Thoracic aorta (tissue), 2 donors: ENCODE data around the gene STAB2. TPM values are rescaled to one million over a fixed set of nuclear protein-coding genes. Genes with fewer than 3 reads are reported as not detected.
"Not testable (repeated sequence)": the region's sequence is repeated elsewhere in the genome, so short reads cannot be mapped to it uniquely, and the experiment has no call there.

Experiments
- ATAC-seq: fragments of 150-250 bp; one replicate; pipeline ENCODE4 v1.8.0; 2017; ENCODE audit warnings: low read depth; ENCODE audit not compliant: insufficient number of reproducible peaks, low FRiP score
- DNase-seq: peaks from one replicate; pipeline ENCODE4 v3.0.0-alpha.2; 2020; ENCODE audit warnings: low spot score
- H3K27ac ChIP-seq, 2 donors: fragments of 200-600 bp; sonication (generic); 1 replicate in 1 of 2; 2 replicates in 1 of 2; pipeline ENCODE4 v1.5.1; 2016; ENCODE audit warnings: mild to moderate bottlenecking in 2 of 2, moderate library complexity in 2 of 2
- H3K27me3 ChIP-seq: fragments of 200-600 bp; sonication (generic); replicated peaks from 2 replicates; pipeline ENCODE4 v1.6.0; 2016; ENCODE audit warnings: mild to moderate bottlenecking; ENCODE audit not compliant: insufficient read depth
- H3K36me3 ChIP-seq: fragments of 200-600 bp; sonication (generic); one replicate; pipeline ENCODE4 v1.5.1; 2016
- H3K4me1 ChIP-seq, 2 donors: fragments of 200-600 bp; sonication (generic); 1 replicate in 1 of 2; 2 replicates in 1 of 2; pipeline versions ENCODE4 v1.5.1 to v1.6.0; 2016; ENCODE audit warnings: low read depth in 2 of 2, mild to moderate bottlenecking in 1 of 2; ENCODE audit not compliant: control insufficient read depth in 1 of 2
- H3K4me3 ChIP-seq: fragments of 200-600 bp; sonication (generic); 2 replicates; pipeline ENCODE4 v1.5.1; 2016; ENCODE audit warnings: mild to moderate bottlenecking
- H3K9me3 ChIP-seq: fragments of 200-600 bp; sonication (generic); 2 replicates; pipeline ENCODE4 v1.5.1; 2016
- total RNA-seq, 2 donors: library from RNA; depleted of rRNA; stranded (reverse); fragments of >200 nt; gene quantifications; one replicate each; pipeline versions ENCODE4 v1.1.0 to v1.2.3, GENCODE V29; 2016
- TF ChIP-seq, protein P1 (sequence below): fragments of 200-600 bp; sonication (generic); IDR thresholded peaks from one replicate; pipeline ENCODE4 v1.5.1; 2019; ENCODE audit warnings: antibody characterized with exemption

STAB2 gene
- total RNA-seq, 2 donors from 2014 or later, result not detected

DNA sequence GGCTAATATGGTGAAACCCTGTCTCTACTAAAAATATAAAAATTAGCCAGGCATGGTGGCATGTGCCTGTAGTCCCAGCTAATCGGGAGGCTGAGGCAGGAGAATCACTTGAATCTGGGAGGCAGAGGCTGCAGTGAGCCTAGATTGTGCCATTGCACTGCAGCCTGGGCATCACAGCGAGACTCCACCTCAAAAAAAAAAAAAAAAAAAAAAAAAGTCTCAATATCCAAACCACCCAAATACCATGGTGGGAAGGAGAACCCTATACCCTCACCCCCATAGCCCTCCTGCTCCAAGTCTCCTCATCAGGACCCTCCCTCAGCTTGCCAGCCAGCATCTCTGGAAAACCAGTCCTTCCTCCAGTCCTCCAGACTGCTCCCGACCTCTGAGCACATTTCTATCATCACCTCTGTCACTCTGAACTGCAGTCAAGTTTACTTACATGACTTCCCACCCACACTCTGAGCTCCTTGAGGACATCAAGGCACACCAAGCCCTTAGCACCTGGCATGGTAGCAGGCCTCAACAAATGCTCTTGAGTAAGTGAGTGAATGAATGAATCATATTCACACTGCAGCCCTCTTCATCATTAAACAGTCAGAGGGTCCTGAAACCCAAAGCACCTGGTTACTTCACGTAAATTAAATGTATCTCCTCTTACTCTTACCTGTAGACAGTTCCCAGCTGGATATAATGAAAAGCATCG, 218.7 kb downstream of the STAB2 start:
- H3K4me1 ChIP-seq, result peaks cover 46 to 74% of the 10 kb centered on the region in 2 donors
- H3K9me3 ChIP-seq, result no peaks in the 10 kb centered on the region
- TF ChIP-seq, protein P1, sequence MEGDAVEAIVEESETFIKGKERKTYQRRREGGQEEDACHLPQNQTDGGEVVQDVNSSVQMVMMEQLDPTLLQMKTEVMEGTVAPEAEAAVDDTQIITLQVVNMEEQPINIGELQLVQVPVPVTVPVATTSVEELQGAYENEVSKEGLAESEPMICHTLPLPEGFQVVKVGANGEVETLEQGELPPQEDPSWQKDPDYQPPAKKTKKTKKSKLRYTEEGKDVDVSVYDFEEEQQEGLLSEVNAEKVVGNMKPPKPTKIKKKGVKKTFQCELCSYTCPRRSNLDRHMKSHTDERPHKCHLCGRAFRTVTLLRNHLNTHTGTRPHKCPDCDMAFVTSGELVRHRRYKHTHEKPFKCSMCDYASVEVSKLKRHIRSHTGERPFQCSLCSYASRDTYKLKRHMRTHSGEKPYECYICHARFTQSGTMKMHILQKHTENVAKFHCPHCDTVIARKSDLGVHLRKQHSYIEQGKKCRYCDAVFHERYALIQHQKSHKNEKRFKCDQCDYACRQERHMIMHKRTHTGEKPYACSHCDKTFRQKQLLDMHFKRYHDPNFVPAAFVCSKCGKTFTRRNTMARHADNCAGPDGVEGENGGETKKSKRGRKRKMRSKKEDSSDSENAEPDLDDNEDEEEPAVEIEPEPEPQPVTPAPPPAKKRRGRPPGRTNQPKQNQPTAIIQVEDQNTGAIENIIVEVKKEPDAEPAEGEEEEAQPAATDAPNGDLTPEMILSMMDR, result no peak
- peak overlapping the region; percentile 58 to 69 for H3K27ac ChIP-seq
- H3K4me3 ChIP-seq, result no peak overlapping the region
- no peak for ATAC-seq
- H3K27me3 ChIP-seq, result no peaks in the 10 kb centered on the region
- H3K36me3 ChIP-seq, result peaks cover 4% of the 10 kb centered on the region
- DNase-seq, result no peak

DNA sequence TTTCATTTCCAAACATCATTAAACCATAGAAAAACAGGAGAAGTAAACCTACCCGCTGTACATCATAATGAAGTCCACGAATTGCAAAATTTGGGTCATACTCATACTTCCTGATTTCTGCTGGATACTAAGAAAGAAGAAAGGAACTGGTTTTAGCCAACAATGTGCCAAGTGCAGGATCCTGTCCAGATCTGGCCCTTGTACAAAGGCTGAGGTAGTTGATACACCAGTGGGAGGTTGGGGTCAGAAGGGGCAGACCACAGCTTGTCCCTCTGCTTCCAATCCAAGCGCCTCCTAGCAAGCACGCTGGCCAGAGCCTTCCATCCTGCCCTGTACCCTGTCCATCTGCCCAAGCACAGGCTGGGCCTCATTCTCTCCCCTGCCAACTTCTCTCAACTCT, 219.7 kb downstream of the STAB2 start:
- peaks cover 4% of the 10 kb centered on the region for H3K36me3 ChIP-seq
- TF ChIP-seq, protein P1, result no peak
- peak overlapping the region; percentile 65 to 69 for H3K27ac ChIP-seq
- H3K4me1 ChIP-seq, result peaks cover 43 to 66% of the 10 kb centered on the region in 2 donors
- ATAC-seq (no peak), DNase-seq (no peak)
- no peaks in the 10 kb centered on the region for H3K9me3 ChIP-seq
- H3K27me3 ChIP-seq, result no peaks in the 10 kb centered on the region
- no peak overlapping the region for H3K4me3 ChIP-seq

DNA sequence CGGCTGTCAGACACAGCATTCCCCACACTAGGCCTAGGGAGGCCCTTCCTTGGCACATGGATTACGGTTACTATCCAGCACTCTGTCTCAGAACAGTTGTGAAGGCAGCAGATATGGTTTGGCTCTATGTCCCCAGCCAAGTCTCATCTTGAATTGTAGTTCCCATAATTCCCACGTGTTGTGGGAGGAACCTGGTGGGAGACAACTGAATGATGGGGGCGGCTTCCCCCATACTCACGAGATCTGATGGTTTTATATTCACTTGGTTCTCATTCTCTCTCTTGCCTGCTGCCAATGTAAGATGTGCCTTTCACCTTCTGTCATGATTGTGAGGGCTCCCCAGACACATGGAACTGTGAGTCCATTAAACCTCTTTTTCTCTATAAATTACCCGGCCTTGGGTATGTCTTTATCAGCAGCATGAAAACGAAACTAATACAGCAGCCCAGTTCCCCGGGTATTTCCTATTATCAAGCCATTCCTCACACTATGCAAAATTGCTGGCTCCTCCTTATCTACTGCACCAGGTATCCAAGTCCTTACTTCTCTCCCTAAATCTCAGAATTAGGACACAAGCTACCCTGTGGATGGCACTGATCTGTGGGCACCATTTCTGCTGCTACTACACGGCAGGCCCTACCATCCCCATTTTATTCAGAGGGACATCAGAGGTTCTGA, 220.6 kb downstream of the STAB2 start:
- no peaks in the 10 kb centered on the region for H3K27me3 ChIP-seq
- ATAC-seq (no peak), DNase-seq (no peak)
- H3K36me3 ChIP-seq, result peaks cover 4% of the 10 kb centered on the region
- peaks cover 38 to 57% of the 10 kb centered on the region in 2 donors for H3K4me1 ChIP-seq
- H3K27ac ChIP-seq, result peak overlapping the region; percentile 65 to 69
- H3K9me3 ChIP-seq, result no peaks in the 10 kb centered on the region
- TF ChIP-seq, protein P1, result no peak
- no peak overlapping the region for H3K4me3 ChIP-seq

DNA sequence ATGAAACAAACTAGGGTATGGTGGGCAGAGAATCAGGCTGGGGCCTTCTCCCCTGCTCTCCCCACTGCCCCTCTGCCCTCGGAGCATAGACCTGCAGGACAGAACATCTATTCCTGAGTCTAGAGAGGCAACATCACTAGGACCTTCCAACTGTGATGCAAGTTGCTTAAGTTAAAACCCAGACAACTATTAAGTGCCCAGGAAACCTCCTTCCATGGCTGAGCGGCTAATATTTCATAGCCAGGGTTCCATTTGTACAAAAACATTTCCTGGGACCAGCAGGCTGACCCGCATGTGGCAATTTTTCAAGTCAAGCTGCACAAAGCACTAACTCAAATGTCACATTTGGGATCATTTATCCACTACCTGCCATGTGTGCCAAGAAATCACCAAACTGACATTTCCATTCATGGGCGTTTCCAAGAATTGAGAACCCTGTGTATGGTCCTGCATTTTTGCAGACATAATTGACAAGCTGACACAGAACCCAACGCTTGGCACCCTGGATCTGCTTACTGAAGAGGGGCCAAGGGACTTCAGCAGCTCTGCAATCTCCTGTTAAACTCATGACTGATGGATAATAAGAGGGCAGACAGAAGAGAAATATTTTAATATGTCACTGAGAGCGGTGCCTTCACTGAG, 221.3 kb downstream of the STAB2 start:
- H3K9me3 ChIP-seq, result no peaks in the 10 kb centered on the region
- peaks cover 11% of the 10 kb centered on the region for H3K36me3 ChIP-seq
- H3K4me1 ChIP-seq, result peaks cover 38 to 57% of the 10 kb centered on the region in 2 donors
- no peak overlapping the region for H3K4me3 ChIP-seq
- H3K27ac ChIP-seq, result peak overlapping the region; percentile 65 to 69
- TF ChIP-seq, protein P1, result no peak
- H3K27me3 ChIP-seq, result no peaks in the 10 kb centered on the region
- no peak for ATAC-seq
- DNase-seq, result no peak

DNA sequence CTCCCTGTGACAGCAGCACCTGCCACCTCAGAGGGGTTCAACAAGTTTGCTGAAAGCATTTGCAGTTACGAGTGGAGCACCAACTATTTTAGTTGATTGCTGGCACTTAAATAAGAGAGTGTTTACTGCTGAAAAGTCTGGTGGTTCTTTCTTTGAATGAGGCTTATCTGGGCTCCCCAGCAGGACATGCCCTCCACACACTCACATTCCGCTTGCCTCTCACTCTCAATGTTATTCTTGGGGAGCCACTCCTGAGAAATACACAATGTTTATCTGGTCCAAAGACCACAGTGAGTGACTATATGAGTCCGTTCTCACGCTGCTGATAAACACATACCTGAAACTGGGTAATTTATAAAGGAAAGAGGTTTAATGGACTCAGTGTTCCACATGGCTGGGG, 222.1 kb downstream of the STAB2 start:
- Histone ChIP-seq H3K9me3 (no peaks in the 10 kb centered on the region), H3K4me1 (peaks cover 38 to 64% of the 10 kb centered on the region in 2 donors), H3K27me3 (no peaks in the 10 kb centered on the region), H3K4me3 (no peak overlapping the region), H3K27ac (peak overlapping the region; percentile 23 to 69), H3K36me3 (peaks cover 16% of the 10 kb centered on the region)
- no peak for ATAC-seq
- no peak for DNase-seq
- TF ChIP-seq, protein P1, result no peak

DNA sequence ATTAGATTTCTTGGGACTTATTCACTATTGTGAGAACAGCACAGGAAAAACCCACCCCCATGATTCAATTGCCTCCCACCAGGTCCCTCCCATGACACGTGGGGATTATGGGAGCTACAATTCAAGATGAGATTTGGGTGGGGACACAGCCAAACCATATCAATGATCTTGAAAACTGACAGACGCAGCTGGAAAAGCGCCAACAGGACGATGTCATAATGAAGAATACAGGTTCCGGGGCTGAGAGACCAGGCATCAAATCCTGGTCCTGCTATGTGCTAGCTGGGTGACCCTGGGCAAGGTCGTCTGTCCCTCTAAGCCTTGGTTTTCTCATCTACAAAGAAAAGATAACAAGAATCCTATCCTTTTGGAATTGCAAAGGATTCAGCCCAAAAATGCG, 222.6 kb downstream of the STAB2 start:
- not testable (repeated sequence) for DNase-seq, H3K9me3 ChIP-seq, ATAC-seq, H3K4me3 ChIP-seq, H3K27me3 ChIP-seq
- Histone ChIP-seq H3K36me3 (peaks cover 16% of the 10 kb centered on the region), H3K4me1 (peaks cover 36 to 65% of the 10 kb centered on the region in 2 donors), H3K27ac (peak overlapping the region in 1 of 2 donors; percentile 69)
